ENCODE results near the gene RANBP3L. TPM values are rescaled to one million over a fixed set of nuclear protein-coding genes. Genes with fewer than 3 reads are reported as not detected.

The RANBP3L gene
- total RNA-seq, 8 experiments from 2014 or later, result 0.08 to 19.8 (median 1.3) TPM

GRCh38 chr5:36238502-36239295, 63.0 kb downstream of the RANBP3L start:
- Histone ChIP-seq H3K4me1 (replicated peaks in 1 of 2) (peaks cover 15 to 27% of the 10 kb centered on the region in 2 donors), H3K27ac (peak overlapping the region; percentile 12 to 60), H3K4me3 (peak overlapping the region; percentile 2 to 74 (median 54))
- peak in 1 of 8 experiments; percentile 0 for ATAC-seq (replicated peaks in 6 of 8)
- in situ Hi-C loops (cut with MboI; ENCODE audit: low pct_unique_long_range_greater_than_20kb in 2 of 9, low sequenced_read_pairs in 9 of 9, unreplicated experiment in 9 of 9), result no loop called here
- WGBS, 10 experiments, result 0 to 100% (median 46%) methylated on average over 1 to 2 of the region's 2 CpGs; no CpG with 5 or more reads in 1 of the 10 experiments

DNA sequence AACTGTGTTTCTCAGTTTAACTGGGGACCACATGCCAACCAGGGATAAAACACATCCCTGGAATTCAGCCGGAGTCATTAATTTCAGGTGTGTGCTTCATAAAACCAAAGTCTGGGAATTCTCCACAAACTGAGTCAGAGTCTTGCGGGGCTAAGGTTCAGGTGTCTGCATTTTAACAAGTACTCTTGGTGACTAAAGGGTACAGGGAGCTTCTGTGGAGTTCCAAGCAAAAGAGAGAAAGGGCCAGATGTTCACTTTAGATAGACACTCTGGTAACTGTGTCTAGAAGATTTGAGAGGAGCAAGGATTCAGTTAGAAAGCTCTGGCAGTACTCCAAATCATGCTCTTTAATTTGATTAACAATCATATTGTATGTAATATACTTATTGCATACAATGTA, 64.0 kb downstream of the RANBP3L start:
- H3K4me1 ChIP-seq (replicated peaks in 1 of 2), result peaks cover 15 to 23% of the 10 kb centered on the region in 2 donors
- in situ Hi-C loops (cut with MboI; ENCODE audit: low pct_unique_long_range_greater_than_20kb in 2 of 9, low sequenced_read_pairs in 9 of 9, unreplicated experiment in 9 of 9), result no loop called here
- no peak for ATAC-seq (replicated peaks in 6 of 8)
- no peak overlapping the region for H3K27ac ChIP-seq
- 100% methylated on average over 1 to 2 of the region's 2 CpGs; no CpG with 5 or more reads in 5 of the 10 experiments for WGBS, 10 experiments
- no peak overlapping the region for H3K4me3 ChIP-seq

GRCh38 chr5:36236801-36237200, 64.9 kb downstream of the RANBP3L start:
- Histone ChIP-seq H3K4me1 (replicated peaks in 1 of 2) (peaks cover 10 to 18% of the 10 kb centered on the region in 2 donors), H3K27ac (no peak overlapping the region), H3K4me3 (no peak overlapping the region)
- in situ Hi-C loops (cut with MboI; ENCODE audit: low pct_unique_long_range_greater_than_20kb in 2 of 9, low sequenced_read_pairs in 9 of 9, unreplicated experiment in 9 of 9), result no loop called here
- ATAC-seq (replicated peaks in 6 of 8), result no peak

DNA sequence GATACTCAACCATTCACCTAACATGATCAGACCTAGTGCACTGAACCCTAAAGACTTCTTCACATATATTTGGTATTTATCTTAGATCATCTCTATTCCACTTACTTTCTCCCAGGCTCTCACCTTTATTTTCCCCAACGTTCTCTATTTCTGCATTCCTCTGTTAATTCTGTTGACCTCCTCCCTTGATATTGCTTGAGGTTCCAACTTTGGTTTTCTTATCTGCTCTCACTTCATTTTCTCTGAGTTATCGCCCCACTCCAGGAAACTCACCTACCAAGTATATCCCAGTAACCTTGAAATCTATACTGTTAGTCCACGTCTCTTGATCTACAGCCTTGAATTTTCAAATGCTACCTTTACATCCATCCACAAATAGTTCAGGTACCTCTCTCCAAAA, 69.2 kb downstream of the RANBP3L start:
- ATAC-seq (replicated peaks in 6 of 8), result no peak
- Histone ChIP-seq H3K4me3 (no peak overlapping the region), H3K27ac (no peak overlapping the region), H3K4me1 (replicated peaks in 1 of 2) (peaks cover 0 to under 1% of the 10 kb centered on the region in 2 donors)
- in situ Hi-C loops (cut with MboI; ENCODE audit: low pct_unique_long_range_greater_than_20kb in 2 of 9, low sequenced_read_pairs in 9 of 9, unreplicated experiment in 9 of 9), result no loop called here
- 67 to 100% (median 90%) methylated on average over 1 to 3 of the region's 3 CpGs; no CpG with 5 or more reads in 1 of the 10 experiments for WGBS, 10 experiments

GRCh38 chr5:36230151-36230790, 71.4 kb downstream of the RANBP3L start:
- Histone ChIP-seq H3K27ac (no peak overlapping the region), H3K4me1 (replicated peaks in 1 of 2) (no peaks in the 10 kb centered on the region), H3K4me3 (no peak overlapping the region)
- 78 to 100% (median 89%) methylated on average over 1 of the region's 1 CpG; no CpG with 5 or more reads in 4 of the 10 experiments for WGBS, 10 experiments
- in situ Hi-C loops (cut with MboI; ENCODE audit: low pct_unique_long_range_greater_than_20kb in 2 of 9, low sequenced_read_pairs in 9 of 9, unreplicated experiment in 9 of 9), result no loop called here
- no peak for ATAC-seq (replicated peaks in 6 of 8)

- H3K4me1 ChIP-seq (replicated peaks in 1 of 2), result no peaks in the 10 kb centered on the region
- WGBS, 10 experiments, result 57 to 100% (median 100%) methylated on average over 1 to 6 of the region's 7 CpGs
- no peak for ATAC-seq (replicated peaks in 6 of 8)
- H3K4me3 ChIP-seq, result no peak overlapping the region
- H3K27ac ChIP-seq, result no peak overlapping the region
- in situ Hi-C loops (cut with MboI; ENCODE audit: low pct_unique_long_range_greater_than_20kb in 2 of 9, low sequenced_read_pairs in 9 of 9, unreplicated experiment in 9 of 9), result no loop called here
Measured at GRCh38 chr5:36228505-36228904, 73.2 kb downstream of the RANBP3L start.

DNA sequence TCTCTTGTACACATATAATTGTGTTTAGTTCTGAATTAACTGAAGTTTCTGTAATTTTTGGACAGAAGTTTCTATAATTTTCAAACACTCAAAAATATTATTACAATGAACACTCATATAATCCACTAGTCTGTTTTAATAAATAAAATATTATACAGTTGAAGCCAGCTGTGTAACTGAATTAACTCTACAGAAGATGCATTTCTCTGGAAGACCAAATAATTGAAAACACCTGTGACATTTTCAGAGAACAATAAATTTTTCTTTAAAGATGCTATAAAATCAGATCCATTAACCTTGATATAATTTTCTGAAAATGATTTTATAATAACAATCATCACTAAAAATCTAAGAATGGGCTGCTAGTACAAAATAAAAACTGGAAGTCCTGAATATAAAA, 74.7 kb downstream of the RANBP3L start:
- no peak overlapping the region for H3K27ac ChIP-seq
- ATAC-seq (replicated peaks in 6 of 8), result no peak
- no peaks in the 10 kb centered on the region for H3K4me1 ChIP-seq (replicated peaks in 1 of 2)
- in situ Hi-C loops (cut with MboI; ENCODE audit: low pct_unique_long_range_greater_than_20kb in 2 of 9, low sequenced_read_pairs in 9 of 9, unreplicated experiment in 9 of 9), result no loop called here
- no peak overlapping the region for H3K4me3 ChIP-seq

GRCh38 chr5:36222620-36223019, 79.1 kb downstream of the RANBP3L start:
- ATAC-seq (replicated peaks in 6 of 8), result no peak

GRCh38 chr5:36217988-36218387, 83.7 kb downstream of the RANBP3L start:
- 86 to 100% (median 100%) methylated on average over 1 of the region's 1 CpG for WGBS, 10 experiments
- in situ Hi-C loops (cut with MboI; ENCODE audit: low pct_unique_long_range_greater_than_20kb in 2 of 9, low sequenced_read_pairs in 9 of 9, unreplicated experiment in 9 of 9), result no loop called here
- no peak for ATAC-seq (replicated peaks in 6 of 8)
- Histone ChIP-seq H3K4me1 (replicated peaks in 1 of 2) (no peaks in the 10 kb centered on the region), H3K27ac (no peak overlapping the region), H3K4me3 (no peak overlapping the region)

More at GRCh38 chr5:36222620-36223019, 79.1 kb downstream of the RANBP3L start:
- in situ Hi-C loops (cut with MboI; ENCODE audit: low pct_unique_long_range_greater_than_20kb in 2 of 9, low sequenced_read_pairs in 9 of 9, unreplicated experiment in 9 of 9), result no loop called here
- Histone ChIP-seq H3K4me3 (no peak overlapping the region), H3K27ac (no peak overlapping the region), H3K4me1 (replicated peaks in 1 of 2) (no peaks in the 10 kb centered on the region)
- WGBS, 10 experiments, result 89 to 100% (median 100%) methylated on average over 1 of the region's 1 CpG; no CpG with 5 or more reads in 1 of the 10 experiments

DNA sequence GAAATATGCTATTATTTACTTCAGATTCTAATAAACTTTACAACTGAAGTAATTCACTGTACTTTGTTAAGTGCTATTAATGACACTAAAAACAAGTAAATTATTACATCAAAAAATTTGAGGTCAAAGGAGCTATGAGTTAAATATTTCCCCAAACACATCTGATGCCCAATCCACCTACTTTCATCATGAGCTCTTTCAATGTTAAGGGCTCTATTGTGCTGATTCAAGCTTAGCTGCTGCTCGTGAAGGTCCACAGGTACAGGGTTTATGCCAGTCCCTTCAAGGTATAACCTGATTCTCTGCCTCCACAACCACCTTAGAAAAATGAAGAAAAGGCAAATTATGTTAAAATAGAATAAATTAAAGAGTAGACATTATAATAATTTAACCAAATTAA, 84.1 kb downstream of the RANBP3L start:
- in situ Hi-C loops (cut with MboI; ENCODE audit: low pct_unique_long_range_greater_than_20kb in 2 of 9, low sequenced_read_pairs in 9 of 9, unreplicated experiment in 9 of 9), result no loop called here
- Histone ChIP-seq H3K4me1 (replicated peaks in 1 of 2) (no peaks in the 10 kb centered on the region), H3K4me3 (no peak overlapping the region), H3K27ac (no peak overlapping the region)
- 44 to 100% (median 88%) methylated on average over 1 of the region's 1 CpG; no CpG with 5 or more reads in 2 of the 10 experiments for WGBS, 10 experiments
- ATAC-seq (replicated peaks in 6 of 8), result no peak

DNA sequence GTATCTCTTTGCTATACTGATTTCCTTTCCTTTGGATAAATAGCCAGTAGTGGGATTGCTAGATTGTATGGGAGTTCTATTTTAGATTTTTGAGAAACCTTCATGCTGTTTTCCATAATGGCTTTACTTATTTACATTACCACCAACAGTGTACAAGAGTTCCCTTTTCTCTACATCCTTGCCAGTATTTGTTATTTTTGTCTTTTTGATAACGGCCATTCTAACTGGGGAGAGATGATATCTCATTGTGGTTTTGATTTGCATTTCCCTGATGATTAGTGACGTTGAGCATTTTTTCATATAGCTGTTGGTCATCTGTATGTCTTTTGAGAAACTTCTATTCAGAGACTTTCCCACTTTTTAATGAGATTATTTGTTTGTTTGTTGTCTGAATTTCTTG, 85.8 kb downstream of the RANBP3L start:
- no peaks in the 10 kb centered on the region for H3K4me1 ChIP-seq (replicated peaks in 1 of 2)
- in situ Hi-C loops (cut with MboI; ENCODE audit: low pct_unique_long_range_greater_than_20kb in 2 of 9, low sequenced_read_pairs in 9 of 9, unreplicated experiment in 9 of 9), result no loop called here
- 60 to 100% (median 93%) methylated on average over 1 to 2 of the region's 2 CpGs; no CpG with 5 or more reads in 1 of the 10 experiments for WGBS, 10 experiments

DNA sequence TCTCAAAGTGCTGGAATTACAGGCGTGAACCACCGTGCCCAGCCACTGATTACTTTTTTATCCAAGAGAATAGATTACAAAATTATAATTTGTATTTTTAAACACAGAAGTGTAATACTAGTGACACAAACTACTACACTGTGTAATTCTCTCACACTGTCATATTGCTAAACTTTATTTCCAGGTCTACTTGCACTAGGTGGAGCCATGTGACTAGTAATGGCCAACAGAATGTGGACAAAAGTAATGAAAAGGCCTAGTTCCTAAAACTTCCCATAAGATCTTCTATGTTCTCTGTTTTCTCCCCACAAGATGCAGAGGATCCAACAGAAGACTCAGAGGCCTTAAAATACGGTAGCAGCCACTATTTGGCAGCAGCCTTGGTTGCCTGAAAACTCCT, 87.3 kb downstream of the RANBP3L start:
- no peak for ATAC-seq (replicated peaks in 6 of 8)
- Histone ChIP-seq H3K4me1 (replicated peaks in 1 of 2) (no peaks in the 10 kb centered on the region), H3K27ac (no peak overlapping the region), H3K4me3 (no peak overlapping the region)
- in situ Hi-C loops (cut with MboI; ENCODE audit: low pct_unique_long_range_greater_than_20kb in 2 of 9, low sequenced_read_pairs in 9 of 9, unreplicated experiment in 9 of 9), result no loop called here
- WGBS, 10 experiments, result 40 to 92% (median 83%) methylated on average over 1 to 3 of the region's 3 CpGs; no CpG with 5 or more reads in 3 of the 10 experiments

More for the DNA sequence above, 85.8 kb downstream of the RANBP3L start:
- H3K4me3 ChIP-seq, result no peak overlapping the region
- no peak for ATAC-seq (replicated peaks in 6 of 8)
- H3K27ac ChIP-seq, result no peak overlapping the region

DNA sequence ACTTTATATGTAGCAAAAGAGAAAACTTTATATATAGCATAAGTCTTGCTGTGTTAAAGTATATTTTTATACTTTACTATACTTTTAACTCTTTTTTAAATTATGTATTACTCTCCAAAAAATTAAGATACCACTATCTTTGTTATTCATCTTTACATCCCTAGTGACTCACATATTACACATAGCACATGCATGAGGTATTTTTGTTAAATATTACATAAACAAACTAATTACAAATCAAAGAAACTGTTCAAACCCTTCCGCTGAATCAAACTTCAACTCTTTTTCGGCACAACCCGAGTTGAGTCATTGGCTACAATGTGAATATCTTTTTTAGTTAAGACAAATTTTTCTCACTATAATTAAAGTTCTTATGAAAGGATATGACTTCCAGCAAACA, 92.0 kb downstream of the RANBP3L start:
- H3K4me3 ChIP-seq, result no peak overlapping the region
- H3K27ac ChIP-seq, result no peak overlapping the region
- in situ Hi-C loops (cut with MboI; ENCODE audit: low pct_unique_long_range_greater_than_20kb in 2 of 9, low sequenced_read_pairs in 9 of 9, unreplicated experiment in 9 of 9), result no loop called here
- 6 to 100% (median 94%) methylated on average over 2 to 3 of the region's 3 CpGs; no CpG with 5 or more reads in 1 of the 10 experiments for WGBS, 10 experiments
- H3K4me1 ChIP-seq (replicated peaks in 1 of 2), result no peaks in the 10 kb centered on the region
- ATAC-seq (replicated peaks in 6 of 8), result no peak
